GM12892 (cell line): ENCODE data around the gene BCAS2.

Experiments
- DNase-seq: peaks from one replicate; pipeline ENCODE4 v3.0.0; 2011; ENCODE audit not compliant: insufficient read length
- FAIRE-seq: peaks from 2 replicates; lab custom pipeline; 2011; peaks lifted over from hg19 to GRCh38; lab: Jason Lieb, UNC
- POLR2A ChIP-seq: IDR thresholded peaks from 2 replicates; pipeline ENCODE4 v1.6.1; 2011; ENCODE audit warnings: low read depth, low read length, control low read depth
- POLR2AphosphoS5 ChIP-seq: IDR thresholded peaks from 2 replicates; pipeline ENCODE4 v1.6.1; 2011; ENCODE audit warnings: low read depth, low read length, control low read depth
- TAF1 ChIP-seq: IDR thresholded peaks from 2 replicates; pipeline ENCODE4 v1.6.1; 2011; ENCODE audit warnings: low read depth, mild to moderate bottlenecking, control low read depth, low read length, borderline replicate concordance

BCAS2 gene

GRCh38 chr1:114524944-114525343 is 56.5 kb downstream of the BCAS2 start:
- no peak for TF ChIP-seq POLR2AphosphoS5
- TF ChIP-seq POLR2A, result no peak
- no peak for TF ChIP-seq TAF1
- no peak for FAIRE-seq
- DNase-seq, result no peak

- no peak for FAIRE-seq
- TF ChIP-seq POLR2AphosphoS5 (no peak), TAF1 (no peak), POLR2A (no peak)
- DNase-seq, result no peak
Observed at GRCh38 chr1:114522264-114522575, 59.2 kb downstream of the BCAS2 start.

GRCh38 chr1:114521396-114522263 is 59.8 kb downstream of the BCAS2 start:
- FAIRE-seq (no peak), DNase-seq (no peak)
- no peak for TF ChIP-seq POLR2AphosphoS5
- no peak for TF ChIP-seq TAF1
- no peak for TF ChIP-seq POLR2A
